B cell (primary cell): ENCODE data around the gene ARPP19.

Experiments
- CTCF ChIP-seq: fragments of 200-600 bp; IDR thresholded peaks from one replicate; pipeline ENCODE4 v1.8.0; 2022; ENCODE audit warnings: antibody characterized with exemption, mild to moderate bottlenecking
- EZH2 ChIP-seq: IDR thresholded peaks from 2 replicates; pipeline ENCODE4 v1.6.1; 2012; ENCODE audit warnings: borderline replicate concordance, low read depth, mild to moderate bottlenecking, moderate library complexity, low read length; ENCODE audit not compliant: insufficient read depth, poor library complexity, severe bottlenecking

- TF ChIP-seq CTCF (no peak), EZH2 (no peak)
Observed at GRCh38 chr15:52511084-52511483, 57.7 kb downstream of the ARPP19 start.
